SJSA1 (cell line): ENCODE results near the gene GAB2. TPM values are rescaled to one million over a fixed set of nuclear protein-coding genes. Genes with fewer than 3 reads are reported as not detected.

Source experiments
- DNase-seq, 2 experiments: peaks; one replicate each; pipeline ENCODE4 v3.0.0-alpha.2; 2015 to 2020; ENCODE audit warnings: low spot score in 2 of 2, low read depth in 1 of 2
- H3K27ac ChIP-seq: fragments of 250-450 bp; sonication (Bioruptor Pico); 2 replicates; pipeline ENCODE4 v1.5.1; 2020; ENCODE audit warnings: mild to moderate bottlenecking, moderate library complexity
- H3K27me3 ChIP-seq: fragments of 250-450 bp; sonication (Bioruptor Pico); replicated peaks from 2 replicates; pipeline ENCODE4 v1.5.1; 2020; ENCODE audit warnings: mild to moderate bottlenecking, moderate library complexity
- H3K36me3 ChIP-seq: fragments of 250-450 bp; sonication (Bioruptor Pico); 2 replicates; pipeline ENCODE4 v1.5.1; 2020; ENCODE audit warnings: mild to moderate bottlenecking
- H3K4me1 ChIP-seq: fragments of 250-450 bp; sonication (Bioruptor Pico); replicated peaks from 2 replicates; pipeline ENCODE4 v1.6.1; 2021; ENCODE audit warnings: mild to moderate bottlenecking
- H3K4me3 ChIP-seq: fragments of 250-450 bp; sonication (Bioruptor Pico); 2 replicates; pipeline ENCODE4 v1.5.1; 2020; ENCODE audit warnings: mild to moderate bottlenecking
- H3K9me3 ChIP-seq: fragments of 250-450 bp; sonication (Bioruptor Pico); replicated peaks from 2 replicates; pipeline ENCODE4 v1.5.1; 2020; ENCODE audit warnings: mild to moderate bottlenecking
- total RNA-seq: library from RNA; depleted of rRNA; stranded (reverse); fragments of >200 nt; shearing (Covaris generic); gene quantifications from 2 replicates; pipeline ENCODE4 v1.2.3, GENCODE V29; 2014

GAB2 gene
- total RNA-seq, 1 experiment from 2014 or later = 3.2 TPM

DNA sequence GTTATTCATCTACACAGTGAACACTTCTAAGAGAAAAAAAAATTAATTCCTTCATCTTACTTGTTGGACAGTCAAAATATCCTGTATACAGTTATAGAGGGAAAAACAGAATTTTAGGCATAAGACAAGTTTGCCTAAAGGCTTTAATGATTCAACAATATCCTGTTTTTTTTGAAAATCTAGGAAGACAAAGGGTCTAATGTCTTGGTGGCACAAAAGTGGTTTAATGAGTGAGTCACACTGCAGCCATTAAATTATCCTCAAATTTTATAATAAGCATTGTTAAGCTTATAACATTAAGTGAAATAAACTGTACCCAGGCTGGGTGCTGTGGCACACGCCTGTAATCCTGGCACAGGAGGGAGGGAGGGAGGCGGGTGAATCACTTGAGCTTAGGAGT, 72.9 kb downstream of the GAB2 start:
- Histone ChIP-seq H3K4me3 (no peak overlapping the region), H3K9me3 (no peaks in the 10 kb centered on the region), H3K36me3 (no peaks in the 10 kb centered on the region), H3K27me3 (no peaks in the 10 kb centered on the region), H3K4me1 (no peaks in the 10 kb centered on the region; the same call in 1 of the 2 replicates), H3K27ac (no peak overlapping the region)
- DNase-seq = no peak

DNA sequence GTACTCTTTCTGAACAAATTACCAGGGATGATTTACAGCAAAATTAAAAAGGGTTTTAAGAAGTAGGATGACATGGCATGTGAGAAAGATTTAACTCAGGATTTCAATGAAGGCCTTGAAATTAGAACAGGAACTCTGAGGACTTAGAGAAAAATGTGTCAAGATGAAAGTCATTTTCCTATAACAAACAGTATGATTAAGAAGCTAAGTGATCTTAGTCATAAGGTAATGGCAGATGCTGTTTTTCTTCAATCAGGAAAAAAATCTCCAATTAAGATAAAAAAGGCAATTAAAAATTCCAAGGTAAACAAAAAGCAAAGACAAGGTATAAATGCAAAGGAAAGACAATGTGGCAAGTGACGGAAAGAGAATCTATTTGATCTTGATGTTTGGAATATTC, 73.5 kb downstream of the GAB2 start:
- no peak for DNase-seq
- Histone ChIP-seq H3K27me3 (no peaks in the 10 kb centered on the region), H3K4me1 (no peaks in the 10 kb centered on the region), H3K4me3 (no peak overlapping the region), H3K36me3 (no peaks in the 10 kb centered on the region), H3K27ac (no peak overlapping the region), H3K9me3 (no peaks in the 10 kb centered on the region)

DNA sequence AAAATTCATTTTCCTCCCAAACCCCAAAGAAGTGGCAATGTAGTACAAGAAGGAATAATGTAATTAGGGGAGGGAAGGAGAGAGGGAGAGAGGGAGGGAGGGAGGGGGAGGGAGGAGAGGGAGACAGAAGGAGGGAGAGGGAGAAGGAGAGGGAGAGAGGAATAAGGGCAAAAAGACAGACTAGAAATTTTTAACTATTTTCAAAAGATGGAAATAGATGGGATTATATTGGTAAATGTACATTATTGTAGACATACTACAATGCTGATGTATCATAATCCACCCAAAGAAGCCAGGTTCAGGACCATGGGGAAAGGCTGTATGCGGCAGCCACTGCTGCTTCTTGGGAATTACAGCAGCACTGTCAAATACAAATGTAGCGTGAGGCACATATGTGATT, 74.3 kb downstream of the GAB2 start:
- H3K36me3 ChIP-seq = no peaks in the 10 kb centered on the region
- DNase-seq = no peak
- H3K27me3 ChIP-seq = no peaks in the 10 kb centered on the region
- no peak overlapping the region for H3K4me3 ChIP-seq
- H3K4me1 ChIP-seq = no peaks in the 10 kb centered on the region
- no peaks in the 10 kb centered on the region for H3K9me3 ChIP-seq
- no peak overlapping the region for H3K27ac ChIP-seq

DNA sequence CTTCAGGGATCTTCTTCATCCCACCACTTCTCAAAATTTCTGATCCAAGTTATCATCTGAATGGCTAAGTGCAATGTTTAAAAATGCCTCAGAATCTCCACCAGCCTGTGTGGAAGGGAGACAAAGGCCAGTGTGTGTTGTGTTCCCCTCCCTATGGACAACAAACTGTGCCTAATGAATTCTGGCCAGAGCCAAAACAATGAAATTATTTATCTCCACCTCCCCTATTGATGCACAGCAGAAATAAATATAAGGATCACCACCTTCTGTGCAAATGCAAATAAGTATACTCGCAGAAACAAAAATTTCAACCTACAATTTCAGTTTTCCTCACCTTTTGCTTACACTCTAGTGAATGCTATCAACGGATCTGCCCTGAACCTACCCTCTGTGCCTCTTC, 75.8 kb downstream of the GAB2 start:
- no peak overlapping the region for H3K4me3 ChIP-seq
- H3K36me3 ChIP-seq = no peaks in the 10 kb centered on the region
- no peaks in the 10 kb centered on the region for H3K4me1 ChIP-seq
- no peaks in the 10 kb centered on the region for H3K9me3 ChIP-seq
- no peak overlapping the region for H3K27ac ChIP-seq
- no peak for DNase-seq
- H3K27me3 ChIP-seq = no peaks in the 10 kb centered on the region

DNA sequence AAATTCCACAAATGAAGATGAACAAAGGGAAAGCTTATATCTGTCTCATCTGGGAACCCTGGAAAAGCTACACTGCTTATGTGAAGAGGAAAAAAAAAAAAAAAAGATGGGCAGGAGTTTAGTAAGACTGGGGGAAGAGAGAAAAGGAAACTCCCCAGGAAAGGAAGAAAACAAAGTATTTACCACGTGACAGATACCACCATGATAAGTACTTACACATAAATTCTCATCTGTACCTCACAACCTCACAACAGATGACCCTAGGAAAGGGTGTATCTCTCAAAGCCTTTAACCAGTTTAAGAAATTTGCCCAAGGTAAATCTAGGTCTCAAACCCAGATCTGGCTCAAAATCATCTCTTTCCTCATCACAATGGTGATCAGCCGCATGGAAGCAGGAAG, 77.1 kb downstream of the GAB2 start:
- DNase-seq = no peak
- H3K9me3 ChIP-seq = no peaks in the 10 kb centered on the region
- no peaks in the 10 kb centered on the region for H3K27me3 ChIP-seq
- no peak overlapping the region for H3K4me3 ChIP-seq
- no peak overlapping the region for H3K27ac ChIP-seq
- no peaks in the 10 kb centered on the region for H3K36me3 ChIP-seq
- H3K4me1 ChIP-seq = no peaks in the 10 kb centered on the region

DNA sequence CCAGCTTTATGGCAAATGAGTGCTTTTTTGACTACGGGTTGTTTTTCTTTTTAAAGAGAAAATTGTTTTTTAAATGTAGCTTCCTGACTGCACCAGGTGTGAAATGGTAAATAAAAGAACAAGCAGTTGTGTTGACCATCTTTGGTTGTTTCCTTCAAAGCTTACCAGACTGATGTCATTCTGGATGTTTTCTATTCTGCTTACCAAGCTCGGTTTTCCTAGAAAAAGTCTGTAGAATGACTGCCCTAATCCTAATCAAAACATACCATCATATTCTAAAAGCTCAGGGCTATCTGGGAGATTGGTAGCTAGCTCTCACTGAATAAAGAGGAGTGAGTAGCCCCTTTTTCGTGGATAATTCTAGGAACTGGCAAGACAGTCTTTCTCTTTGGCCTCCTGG, 77.7 kb downstream of the GAB2 start:
- Histone ChIP-seq H3K27ac (no peak overlapping the region), H3K36me3 (no peaks in the 10 kb centered on the region), H3K4me1 (no peaks in the 10 kb centered on the region), H3K4me3 (no peak overlapping the region), H3K9me3 (no peaks in the 10 kb centered on the region), H3K27me3 (no peaks in the 10 kb centered on the region)
- DNase-seq = no peak

DNA sequence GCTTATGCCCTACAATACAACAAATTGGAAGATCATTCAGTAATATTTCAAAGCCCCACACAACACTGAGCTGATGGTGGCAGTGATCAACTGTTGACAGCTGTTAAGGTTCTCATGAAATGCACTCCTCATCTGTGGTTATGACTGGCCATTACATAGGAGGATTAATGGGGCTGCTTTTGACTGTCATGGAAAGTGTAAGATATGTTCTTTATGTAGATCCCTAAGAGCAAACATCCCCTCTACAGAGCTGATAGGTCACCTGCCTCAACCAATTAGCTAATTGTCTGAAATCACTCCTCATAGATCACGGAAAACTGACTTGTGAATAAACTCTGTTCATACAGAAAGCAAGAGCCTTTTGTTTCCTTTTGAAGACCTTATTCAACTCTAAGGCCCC, 78.1 kb downstream of the GAB2 start:
- Histone ChIP-seq H3K4me3 (no peak overlapping the region), H3K36me3 (no peaks in the 10 kb centered on the region), H3K9me3 (no peaks in the 10 kb centered on the region), H3K27me3 (no peaks in the 10 kb centered on the region), H3K4me1 (no peaks in the 10 kb centered on the region), H3K27ac (no peak overlapping the region)
- DNase-seq = no peak

DNA sequence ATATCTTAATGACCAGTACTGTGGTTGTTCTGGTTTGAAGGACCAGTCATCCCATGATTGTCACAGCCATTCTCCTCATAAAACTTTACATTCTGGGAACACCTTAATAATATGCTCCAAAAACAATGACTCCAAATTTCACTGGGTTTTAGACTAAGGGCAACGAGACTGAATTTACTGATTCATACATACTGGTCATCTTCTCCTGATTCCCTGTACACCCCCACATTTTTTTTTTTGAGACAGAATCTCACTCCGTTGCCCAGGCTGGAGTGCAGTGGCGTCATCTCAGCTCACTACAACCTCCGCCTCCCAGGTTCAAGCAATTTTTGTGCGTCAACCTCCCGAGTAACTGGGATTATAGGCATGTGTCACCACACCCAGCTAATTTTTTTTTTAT, 78.9 kb downstream of the GAB2 start:
- H3K9me3 ChIP-seq = no peaks in the 10 kb centered on the region
- H3K4me1 ChIP-seq = no peaks in the 10 kb centered on the region
- DNase-seq = no peak
- H3K27me3 ChIP-seq = no peaks in the 10 kb centered on the region
- no peak overlapping the region for H3K27ac ChIP-seq
- H3K4me3 ChIP-seq = no peak overlapping the region
- no peaks in the 10 kb centered on the region for H3K36me3 ChIP-seq

DNA sequence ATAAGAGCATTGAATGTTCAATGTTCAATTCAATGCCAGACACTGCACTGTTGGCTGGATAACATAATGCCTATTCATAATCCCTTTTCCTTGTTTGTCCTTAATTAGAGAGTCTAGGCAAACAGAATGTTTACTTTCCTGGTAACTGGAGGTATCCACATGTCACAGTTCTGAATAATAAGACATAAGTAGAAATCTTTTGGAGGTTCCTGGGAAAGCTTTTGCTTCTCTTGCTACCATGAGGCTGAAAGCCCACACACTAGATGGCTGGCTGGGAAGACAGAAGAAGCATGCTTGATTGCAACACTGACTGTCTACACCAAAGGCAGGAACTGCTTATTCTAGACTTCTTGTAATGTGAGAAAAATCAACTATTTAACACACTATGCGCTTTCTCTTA, 79.5 kb downstream of the GAB2 start:
- Histone ChIP-seq H3K27me3 (no peaks in the 10 kb centered on the region), H3K9me3 (no peaks in the 10 kb centered on the region), H3K4me3 (no peak overlapping the region), H3K4me1 (no peaks in the 10 kb centered on the region), H3K27ac (no peak overlapping the region), H3K36me3 (no peaks in the 10 kb centered on the region)
- no peak for DNase-seq

DNA sequence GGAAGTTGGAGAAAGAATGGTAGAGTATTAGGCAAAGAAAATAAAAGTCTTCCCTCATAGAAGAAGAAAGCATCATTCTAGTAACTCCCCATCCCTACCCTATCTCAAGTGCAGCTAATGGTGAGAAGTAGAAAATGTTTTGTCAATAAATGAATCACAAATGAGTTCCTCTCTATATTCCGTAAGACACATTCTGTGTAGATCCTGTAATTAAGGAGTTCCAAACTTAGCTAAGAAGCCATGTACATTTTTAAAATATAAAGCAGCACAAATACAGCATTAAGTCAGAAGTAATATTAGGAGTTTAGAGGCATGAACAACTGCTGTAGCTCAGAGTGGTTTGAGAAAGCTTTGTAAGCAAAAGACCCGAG, 80.1 kb downstream of the GAB2 start:
- Histone ChIP-seq H3K27me3 (no peaks in the 10 kb centered on the region), H3K4me3 (no peak overlapping the region), H3K27ac (no peak overlapping the region), H3K36me3 (no peaks in the 10 kb centered on the region), H3K9me3 (no peaks in the 10 kb centered on the region), H3K4me1 (no peaks in the 10 kb centered on the region)
- DNase-seq = no peak

DNA sequence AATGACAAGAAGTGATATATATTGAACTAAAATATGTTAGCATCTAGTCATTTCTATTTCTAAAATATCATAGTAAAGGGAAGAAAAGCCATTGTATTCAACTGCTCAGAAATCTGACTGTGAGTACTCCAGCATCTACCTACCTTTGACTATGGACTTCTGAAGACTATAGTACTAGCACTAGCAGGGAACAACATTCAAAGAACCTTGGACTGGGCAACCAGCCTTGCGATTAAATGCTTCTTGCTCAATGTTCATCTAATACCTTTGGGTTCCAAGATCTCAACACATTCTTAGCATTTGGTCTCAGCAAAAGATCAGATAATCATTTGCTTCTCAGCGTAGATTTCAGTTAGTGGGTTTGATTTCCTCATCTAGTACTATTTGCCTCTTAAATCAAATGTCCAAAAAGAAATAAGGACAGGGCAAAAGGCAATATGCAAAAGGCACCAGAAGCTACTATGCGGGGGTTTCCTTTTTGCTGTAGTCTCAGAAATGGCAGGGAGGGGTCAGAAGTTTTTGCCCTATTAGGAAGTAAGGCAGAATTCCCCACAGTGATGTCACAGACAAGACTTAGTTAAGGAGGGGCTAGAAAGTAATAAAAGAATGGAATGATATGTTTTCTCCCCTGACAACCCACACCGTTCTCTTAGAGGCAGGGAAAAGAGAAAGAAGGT, 80.6 kb downstream of the GAB2 start:
- Histone ChIP-seq H3K36me3 (no peaks in the 10 kb centered on the region), H3K9me3 (no peaks in the 10 kb centered on the region), H3K4me1 (no peaks in the 10 kb centered on the region), H3K27me3 (no peaks in the 10 kb centered on the region), H3K4me3 (no peak overlapping the region), H3K27ac (no peak overlapping the region)
- DNase-seq = no peak

DNA sequence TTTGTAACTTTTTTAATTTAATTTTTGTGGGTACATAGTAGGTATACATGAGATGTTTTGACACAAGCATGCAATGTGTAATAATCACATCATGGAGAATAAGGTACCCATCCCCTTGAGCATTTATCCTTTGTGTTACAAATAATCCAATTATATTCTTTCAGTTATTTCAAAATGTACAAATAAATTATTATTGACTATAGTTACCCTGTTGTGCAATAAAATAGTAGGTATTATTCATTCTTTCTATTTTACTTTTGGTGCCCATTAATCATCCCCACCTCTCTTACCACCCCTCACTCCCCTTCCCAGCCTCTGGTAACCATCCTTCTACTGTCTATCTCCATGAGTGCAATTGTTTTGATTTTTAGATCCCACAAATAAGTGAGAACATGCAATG, 83.5 kb downstream of the GAB2 start:
- H3K36me3 ChIP-seq = no peaks in the 10 kb centered on the region
- no peak overlapping the region for H3K27ac ChIP-seq
- no peak for DNase-seq
- H3K9me3 ChIP-seq = no peaks in the 10 kb centered on the region
- no peaks in the 10 kb centered on the region for H3K27me3 ChIP-seq
- H3K4me3 ChIP-seq = no peak overlapping the region
- H3K4me1 ChIP-seq = no peaks in the 10 kb centered on the region

DNA sequence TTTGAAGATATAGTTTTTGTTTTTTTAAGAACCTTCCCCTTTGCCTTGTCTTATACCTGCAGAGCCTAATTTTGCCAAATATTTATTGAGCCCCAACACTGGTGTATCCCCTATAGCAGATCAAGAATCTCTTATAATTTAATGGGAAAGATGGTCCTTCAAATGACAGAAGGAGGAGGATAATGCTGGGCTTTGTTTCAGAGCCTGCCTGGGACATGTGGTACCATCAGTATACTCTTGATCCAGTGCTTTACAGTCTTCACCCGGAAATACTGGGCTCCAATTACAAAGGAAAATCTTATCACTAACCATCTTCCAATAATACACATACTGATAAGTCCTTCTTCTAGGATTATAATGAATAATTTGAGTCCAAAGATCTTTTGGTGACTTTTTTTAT, 84.7 kb downstream of the GAB2 start:
- Histone ChIP-seq H3K9me3 (no peaks in the 10 kb centered on the region), H3K27me3 (no peaks in the 10 kb centered on the region), H3K4me1 (no peaks in the 10 kb centered on the region), H3K27ac (no peak overlapping the region), H3K4me3 (no peak overlapping the region), H3K36me3 (no peaks in the 10 kb centered on the region)
- DNase-seq = no peak

DNA sequence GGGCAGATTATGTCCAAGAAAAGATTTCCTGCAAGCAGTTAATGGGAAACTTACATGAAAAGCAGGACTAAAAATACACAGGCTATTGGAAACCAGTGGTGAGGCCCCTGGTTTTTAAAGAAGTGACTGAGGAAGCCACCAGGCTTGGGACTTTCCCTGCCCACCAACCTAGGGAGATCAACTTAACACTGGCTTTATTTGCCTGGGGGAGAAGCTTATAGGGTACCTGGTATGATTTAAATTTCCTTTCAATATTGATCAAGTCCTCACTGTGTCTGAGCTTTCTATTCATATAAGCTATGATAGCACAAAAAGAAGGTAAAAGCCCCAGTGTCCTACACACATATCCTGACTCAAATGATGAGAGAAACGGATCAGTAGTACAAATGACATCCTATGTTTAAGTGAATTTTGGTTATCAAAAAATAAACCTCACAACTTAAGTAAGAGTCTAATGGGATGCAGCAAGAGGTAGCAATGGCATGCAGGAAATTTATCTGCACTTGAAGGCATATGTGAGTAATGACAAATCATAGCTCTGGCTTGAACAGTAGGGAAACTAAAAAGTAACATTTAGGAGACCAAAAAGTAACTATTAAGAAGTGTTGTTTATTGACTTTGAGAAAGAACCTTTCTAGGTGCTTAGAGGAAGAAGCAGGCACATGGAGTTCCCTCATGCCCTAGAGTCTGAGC, 85.3 kb downstream of the GAB2 start:
- Histone ChIP-seq H3K27me3 (no peaks in the 10 kb centered on the region), H3K27ac (no peak overlapping the region), H3K9me3 (no peaks in the 10 kb centered on the region), H3K4me1 (no peaks in the 10 kb centered on the region), H3K4me3 (no peak overlapping the region), H3K36me3 (no peaks in the 10 kb centered on the region)
- DNase-seq = no peak

DNA sequence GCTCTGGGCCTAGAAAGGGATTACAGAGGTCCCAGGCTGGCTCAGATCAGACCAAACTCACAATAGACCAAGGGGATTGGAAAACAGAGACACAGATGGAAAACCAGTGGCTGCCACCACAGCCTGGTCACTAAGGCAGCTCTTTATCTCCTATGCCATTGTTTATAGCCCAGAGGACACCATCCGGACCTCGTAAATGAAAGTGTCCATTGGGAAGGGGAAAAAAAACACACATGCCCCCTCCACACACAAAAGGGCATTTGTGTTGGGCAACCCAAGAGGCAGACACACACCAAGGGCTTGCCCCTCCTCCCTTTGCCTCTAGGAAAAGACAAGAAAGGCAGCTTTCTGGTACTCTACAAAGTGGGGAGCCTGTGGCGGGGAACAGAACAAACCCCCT, 85.9 kb downstream of the GAB2 start:
- no peak overlapping the region for H3K4me3 ChIP-seq
- no peak for DNase-seq
- H3K36me3 ChIP-seq = no peaks in the 10 kb centered on the region
- H3K9me3 ChIP-seq = no peaks in the 10 kb centered on the region
- H3K4me1 ChIP-seq = no peaks in the 10 kb centered on the region
- no peak overlapping the region for H3K27ac ChIP-seq
- no peaks in the 10 kb centered on the region for H3K27me3 ChIP-seq
